ENCODE results near the gene ZSCAN22. TPM values are rescaled to one million over a fixed set of nuclear protein-coding genes. Genes with fewer than 3 reads are reported as not detected.

ZSCAN22 gene
- total and polyA plus RNA-seq, 4 donors, result 0.25 to 3.1 (median 1.3) TPM

DNA sequence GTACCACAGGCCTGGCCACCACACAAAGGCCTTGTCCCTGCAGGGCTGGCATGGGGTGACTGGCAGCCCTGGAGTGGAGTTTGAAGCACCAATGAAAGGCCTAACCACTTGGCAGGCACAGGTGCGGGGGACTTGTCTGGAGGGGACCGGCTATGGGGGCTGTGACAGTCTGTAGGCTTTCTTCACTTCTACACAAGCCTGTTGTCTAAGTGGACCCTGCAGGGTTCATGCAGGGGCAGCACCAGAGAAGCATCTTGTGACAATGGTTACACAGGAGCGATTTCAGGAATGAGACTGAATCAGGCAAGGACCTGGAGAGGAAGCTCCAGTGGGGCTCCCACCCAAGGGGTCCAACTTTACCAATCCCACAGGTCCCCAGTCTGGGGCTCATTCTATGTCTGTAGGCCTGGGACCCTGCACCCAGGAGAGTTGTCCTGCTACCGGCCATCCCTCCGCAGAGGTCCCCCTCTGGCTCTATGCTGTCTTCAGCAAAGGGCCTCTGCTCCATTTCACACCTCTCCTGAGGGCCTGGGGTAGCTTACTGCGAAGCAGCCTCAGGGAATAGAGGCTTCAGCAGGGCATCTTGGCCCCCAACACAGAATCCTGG is 56.3 kb downstream of the ZSCAN22 start:
- H3K27ac ChIP-seq (ENCODE audit: low read depth in 1 of 2, low read length in 2 of 2), result no peak overlapping the region
- H3K9me3 ChIP-seq (ENCODE audit: control insufficient read depth, low read length), result no peaks in the 10 kb centered on the region
- H3K4me1 ChIP-seq (ENCODE audit: control insufficient read depth in 1 of 2, insufficient read depth in 2 of 2, low read length in 2 of 2), result peaks cover 0 to 3% of the 10 kb centered on the region in 2 donors
- no peak for ATAC-seq (ENCODE audit: low FRiP score)
- H3K27me3 ChIP-seq (ENCODE audit: control insufficient read depth in 1 of 2, insufficient read depth in 2 of 2, low read length in 1 of 2), result no peaks in the 10 kb centered on the region
- intact Hi-C loops (cut with DNase I), result no loop called here
- 92 to 93% methylated on average over 6 of the region's 6 CpGs for WGBS, 2 donors
- DNase-seq, result no peak
- no peak overlapping the region for H3K4me3 ChIP-seq (ENCODE audit: low read length in 2 of 2)
- no peaks in the 10 kb centered on the region for H3K36me3 ChIP-seq (ENCODE audit: control insufficient read depth in 1 of 2, insufficient read depth in 2 of 2, low read length in 1 of 2)

DNA sequence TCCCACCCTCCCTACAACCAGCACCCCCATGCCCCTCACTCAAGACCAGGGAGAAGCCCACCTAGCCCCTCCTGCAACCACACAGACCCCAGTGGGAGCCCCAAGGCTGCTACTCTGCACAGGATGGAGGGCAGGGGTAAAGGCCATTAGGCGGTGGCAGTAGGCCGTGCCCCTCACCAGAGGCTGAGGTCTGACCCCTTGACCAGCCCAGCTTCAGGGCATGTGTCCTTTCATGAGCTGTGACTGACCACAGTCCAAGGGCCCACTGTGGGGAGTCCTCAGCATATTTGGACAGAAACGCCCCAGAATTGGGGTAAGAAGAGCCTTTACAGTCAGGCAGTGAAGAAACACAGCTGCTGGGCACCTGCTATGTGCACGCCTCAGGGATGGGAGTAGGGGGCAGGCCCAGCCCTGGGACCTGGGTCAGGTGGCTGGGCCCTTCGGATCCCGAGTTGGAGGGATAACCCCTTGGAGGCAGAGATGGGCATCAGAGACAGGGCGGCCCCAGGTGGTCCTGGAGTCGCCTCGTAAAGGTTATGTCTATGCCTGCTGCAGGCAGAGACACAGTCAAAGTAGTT is 58.6 kb downstream of the ZSCAN22 start:
- 83 to 84% methylated on average over 9 of the region's 9 CpGs for WGBS, 2 donors
- intact Hi-C loops (cut with DNase I), result no loop called here
- Histone ChIP-seq H3K27ac (ENCODE audit: low read depth in 1 of 2, low read length in 2 of 2) (peak overlapping the region in 1 of 2 donors; percentile 93), H3K4me3 (ENCODE audit: low read length in 2 of 2) (no peak overlapping the region), H3K4me1 (ENCODE audit: control insufficient read depth in 1 of 2, insufficient read depth in 2 of 2, low read length in 2 of 2) (peaks cover 0 to 3% of the 10 kb centered on the region in 2 donors), H3K36me3 (ENCODE audit: control insufficient read depth in 1 of 2, insufficient read depth in 2 of 2, low read length in 1 of 2) (no peaks in the 10 kb centered on the region), H3K27me3 (ENCODE audit: control insufficient read depth in 1 of 2, insufficient read depth in 2 of 2, low read length in 1 of 2) (no peaks in the 10 kb centered on the region), H3K9me3 (ENCODE audit: control insufficient read depth, low read length) (no peaks in the 10 kb centered on the region)
- no peak for DNase-seq
- no peak for ATAC-seq (ENCODE audit: low FRiP score)

DNA sequence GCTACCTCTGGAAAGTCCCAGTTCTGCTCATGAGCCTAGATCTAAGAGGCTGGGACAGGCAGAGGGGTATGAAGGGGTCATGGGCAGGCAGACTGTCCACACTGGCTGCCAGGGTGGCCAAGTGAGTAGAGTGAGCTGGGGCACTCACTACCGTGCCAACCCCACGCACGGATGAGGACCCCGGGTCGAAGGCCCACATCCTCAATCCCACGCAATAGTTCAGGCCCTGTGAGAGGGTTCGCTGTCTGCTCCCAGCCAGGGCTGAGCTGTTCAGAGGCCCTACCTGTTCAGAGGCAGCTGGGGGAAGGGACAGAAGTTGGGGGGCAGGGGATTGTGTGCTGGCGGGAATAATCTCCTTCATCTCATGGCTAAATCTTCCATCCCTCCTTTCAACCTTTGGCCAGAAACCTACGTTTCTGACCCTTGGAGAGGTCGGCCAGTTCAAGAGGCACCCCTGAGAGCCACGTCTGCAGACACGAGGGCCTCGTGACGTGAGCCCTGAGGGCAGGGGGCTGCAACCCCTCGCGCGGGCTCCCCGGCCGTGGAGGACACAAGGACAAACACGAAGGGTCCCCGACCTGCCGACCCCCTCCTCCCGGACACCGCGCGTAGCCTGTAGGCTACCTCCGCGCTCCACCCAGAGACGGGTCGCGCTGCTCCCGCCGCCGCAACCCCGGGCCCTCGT is 59.2 kb downstream of the ZSCAN22 start:
- 8 to 10% methylated on average over 36 of the region's 36 CpGs for WGBS, 2 donors
- peak overlapping the region; percentile 62 to 93 for H3K27ac ChIP-seq (ENCODE audit: low read depth in 1 of 2, low read length in 2 of 2)

DNA sequence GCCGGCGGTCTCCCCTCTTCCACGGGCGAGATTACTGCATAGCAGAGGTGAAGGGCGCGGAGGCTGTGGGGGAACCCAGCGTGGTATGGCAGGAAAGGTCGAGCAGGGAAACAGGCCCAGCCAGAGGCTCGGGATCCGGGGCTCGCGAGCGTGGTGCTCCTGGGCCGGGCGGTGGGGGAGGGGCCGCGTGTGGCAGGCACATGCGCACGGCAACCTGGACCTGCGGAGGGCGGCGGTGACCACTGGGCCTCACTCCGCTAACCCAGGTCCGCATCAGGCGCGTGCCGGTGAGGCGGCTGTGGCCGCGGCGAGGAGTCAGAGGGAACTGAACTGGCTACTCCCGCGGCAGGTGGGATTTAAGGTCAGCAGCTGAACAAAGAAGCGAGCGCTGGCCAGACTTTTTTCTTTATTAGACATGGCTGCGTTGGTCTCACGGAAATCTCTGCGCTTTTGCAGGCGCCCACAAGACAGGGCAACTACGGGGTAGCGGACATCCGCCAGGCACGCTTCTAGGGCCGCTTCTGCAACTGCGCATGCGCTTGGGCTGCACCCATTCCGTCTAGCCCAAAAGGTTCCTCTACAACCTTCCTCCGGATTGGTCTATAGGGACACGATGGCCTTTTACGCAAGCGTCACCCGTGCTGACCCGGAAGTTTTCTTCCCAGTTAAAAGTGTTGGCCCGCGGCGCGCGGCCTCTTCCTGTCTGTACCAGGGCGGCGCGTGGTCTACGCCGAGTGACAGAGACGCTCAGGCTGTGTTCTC is 60.0 kb downstream of the ZSCAN22 start, which contains the start of gene RPS5:
Gene RPS5, plus strand, starts transcription at position 694 of the 762 bp plus-strand sequence. CDS start 869 bp downstream, outside the sequence.
- DNase-seq, result peak; percentile 97 to 98
- Histone ChIP-seq H3K4me1 (ENCODE audit: control insufficient read depth in 1 of 2, insufficient read depth in 2 of 2, low read length in 2 of 2) (peaks cover 0 to 3% of the 10 kb centered on the region in 2 donors), H3K4me3 (ENCODE audit: low read length in 2 of 2) (peak within 1 kb of the TSS; percentile 87 to 90), H3K36me3 (ENCODE audit: control insufficient read depth in 1 of 2, insufficient read depth in 2 of 2, low read length in 1 of 2) (no peaks in the 10 kb centered on the region), H3K27ac (ENCODE audit: low read depth in 1 of 2, low read length in 2 of 2) (peak within 1 kb of the TSS; percentile 62 to 93), H3K27me3 (ENCODE audit: control insufficient read depth in 1 of 2, insufficient read depth in 2 of 2, low read length in 1 of 2) (no peaks in the 10 kb centered on the region), H3K9me3 (ENCODE audit: control insufficient read depth, low read length) (no peaks in the 10 kb centered on the region)
- WGBS, 2 donors, result 0 to 1% methylated on average over 59 to 64 of the region's 64 CpGs
- peak; percentile 98 for ATAC-seq (ENCODE audit: low FRiP score)
- intact Hi-C loops (cut with DNase I), result no loop called here

More for the DNA sequence above, 59.2 kb downstream of the ZSCAN22 start:
- Histone ChIP-seq H3K36me3 (ENCODE audit: control insufficient read depth in 1 of 2, insufficient read depth in 2 of 2, low read length in 1 of 2) (no peaks in the 10 kb centered on the region), H3K27me3 (ENCODE audit: control insufficient read depth in 1 of 2, insufficient read depth in 2 of 2, low read length in 1 of 2) (no peaks in the 10 kb centered on the region), H3K9me3 (ENCODE audit: control insufficient read depth, low read length) (no peaks in the 10 kb centered on the region), H3K4me3 (ENCODE audit: low read length in 2 of 2) (peak overlapping the region; percentile 32 to 78), H3K4me1 (ENCODE audit: control insufficient read depth in 1 of 2, insufficient read depth in 2 of 2, low read length in 2 of 2) (peaks cover 0 to 3% of the 10 kb centered on the region in 2 donors)
- DNase-seq (peak; percentile 54 to 81), ATAC-seq (ENCODE audit: low FRiP score) (peak; percentile 3)
- intact Hi-C loops (cut with DNase I), result no loop called here

DNA sequence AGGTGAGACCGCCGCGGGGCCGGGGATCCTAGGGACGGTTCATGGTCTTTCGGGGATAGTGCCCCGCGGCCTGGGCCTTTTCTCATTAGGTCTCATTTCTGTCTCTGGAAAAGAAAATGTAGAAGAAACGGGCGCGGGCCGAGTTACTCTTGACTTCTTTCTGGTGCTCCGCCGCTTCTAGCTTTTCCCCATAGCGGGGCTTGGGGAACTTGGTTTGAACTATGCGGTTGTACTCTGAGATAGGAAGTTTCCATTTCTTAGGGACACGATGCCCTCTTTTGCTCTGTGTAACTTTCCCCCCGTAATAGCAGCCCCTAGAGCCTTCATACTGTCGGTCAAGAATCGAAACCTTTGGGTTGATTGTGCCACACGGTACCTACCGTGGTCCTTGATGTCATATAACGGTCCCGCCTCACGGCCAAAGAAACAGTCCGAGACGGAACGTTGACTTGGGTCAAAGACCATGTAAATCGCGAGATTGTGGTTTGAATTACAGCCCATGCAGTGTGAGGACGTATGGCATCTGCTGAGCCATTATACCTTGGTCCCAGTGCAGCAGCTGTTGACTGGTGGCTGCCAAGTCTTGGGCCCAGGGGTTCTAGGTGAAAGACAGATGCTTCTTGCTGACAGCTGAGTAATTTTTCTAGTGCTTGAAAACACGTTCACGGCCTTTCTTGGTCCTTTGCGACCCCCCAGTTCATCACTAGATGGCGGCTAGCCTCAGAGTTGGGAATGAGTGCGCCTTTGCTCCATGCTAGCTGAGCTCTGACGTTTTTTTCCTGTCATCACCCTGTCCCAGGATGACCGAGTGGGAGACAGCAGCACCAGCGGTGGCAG is 60.8 kb downstream of the ZSCAN22 start:
- H3K27me3 ChIP-seq (ENCODE audit: control insufficient read depth in 1 of 2, insufficient read depth in 2 of 2, low read length in 1 of 2), result no peaks in the 10 kb centered on the region
- H3K36me3 ChIP-seq (ENCODE audit: control insufficient read depth in 1 of 2, insufficient read depth in 2 of 2, low read length in 1 of 2), result no peaks in the 10 kb centered on the region
- H3K4me3 ChIP-seq (ENCODE audit: low read length in 2 of 2), result peak overlapping the region; percentile 87 to 90
- 8 to 9% methylated on average over 39 of the region's 39 CpGs for WGBS, 2 donors
- intact Hi-C loops (cut with DNase I), result no loop called here
- H3K27ac ChIP-seq (ENCODE audit: low read depth in 1 of 2, low read length in 2 of 2), result no peak overlapping the region
- H3K4me1 ChIP-seq (ENCODE audit: control insufficient read depth in 1 of 2, insufficient read depth in 2 of 2, low read length in 2 of 2), result no peaks in the 10 kb centered on the region
- ATAC-seq (ENCODE audit: low FRiP score), result no peak
- no peaks in the 10 kb centered on the region for H3K9me3 ChIP-seq (ENCODE audit: control insufficient read depth, low read length)
- DNase-seq, result no peak

DNA sequence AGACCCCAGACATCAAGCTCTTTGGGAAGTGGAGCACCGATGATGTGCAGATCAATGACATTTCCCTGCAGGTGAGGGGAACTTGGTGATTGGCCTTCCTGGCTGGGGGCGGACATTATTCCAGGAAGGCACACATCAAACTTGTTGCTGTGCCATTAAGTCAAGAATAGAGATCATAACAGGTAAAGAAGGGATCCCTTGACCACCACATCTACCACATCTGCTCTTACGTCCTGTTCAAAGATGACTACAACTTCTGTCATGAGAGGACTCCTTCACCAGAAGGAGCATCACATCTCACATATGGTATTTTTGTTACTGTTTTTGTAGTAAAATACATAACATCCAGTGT is 61.4 kb downstream of the ZSCAN22 start:
- H3K27me3 ChIP-seq (ENCODE audit: control insufficient read depth in 1 of 2, insufficient read depth in 2 of 2, low read length in 1 of 2), result no peaks in the 10 kb centered on the region
- H3K9me3 ChIP-seq (ENCODE audit: control insufficient read depth, low read length), result no peaks in the 10 kb centered on the region
- ATAC-seq (ENCODE audit: low FRiP score) (no peak), DNase-seq (no peak)
- H3K4me3 ChIP-seq (ENCODE audit: low read length in 2 of 2), result no peak overlapping the region
- 89 to 93% methylated on average over 3 of the region's 3 CpGs for WGBS, 2 donors
- H3K36me3 ChIP-seq (ENCODE audit: control insufficient read depth in 1 of 2, insufficient read depth in 2 of 2, low read length in 1 of 2), result peaks cover 0 to 5% of the 10 kb centered on the region in 2 donors
- no peak overlapping the region for H3K27ac ChIP-seq (ENCODE audit: low read depth in 1 of 2, low read length in 2 of 2)
- intact Hi-C loops (cut with DNase I), result no loop called here
- H3K4me1 ChIP-seq (ENCODE audit: control insufficient read depth in 1 of 2, insufficient read depth in 2 of 2, low read length in 2 of 2), result no peaks in the 10 kb centered on the region

Measured in aorta (tissue), 5 donors.